ENCODE measurements around the gene RWDD3.

Gene RWDD3

DNA sequence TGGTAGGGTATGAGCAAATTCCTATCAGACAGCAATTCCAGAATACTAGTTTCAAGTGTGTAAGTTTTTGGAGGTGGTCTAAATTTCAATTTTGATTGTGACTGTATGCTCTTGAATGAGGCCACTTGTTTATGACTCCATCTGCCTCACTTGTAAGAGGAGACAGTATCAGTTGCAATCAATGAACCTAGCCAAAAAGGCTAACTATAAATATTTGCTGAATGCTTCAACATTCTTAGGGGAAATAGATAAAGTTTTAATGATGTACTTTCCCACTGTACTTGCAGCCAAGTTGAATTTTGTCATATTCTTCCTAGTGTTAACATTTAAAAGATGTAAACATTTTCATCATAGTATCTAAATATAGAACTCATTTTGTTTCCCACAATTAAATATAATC lies 32.1 kb upstream of the RWDD3 start:
- TF ChIP-seq, protein P1, sequence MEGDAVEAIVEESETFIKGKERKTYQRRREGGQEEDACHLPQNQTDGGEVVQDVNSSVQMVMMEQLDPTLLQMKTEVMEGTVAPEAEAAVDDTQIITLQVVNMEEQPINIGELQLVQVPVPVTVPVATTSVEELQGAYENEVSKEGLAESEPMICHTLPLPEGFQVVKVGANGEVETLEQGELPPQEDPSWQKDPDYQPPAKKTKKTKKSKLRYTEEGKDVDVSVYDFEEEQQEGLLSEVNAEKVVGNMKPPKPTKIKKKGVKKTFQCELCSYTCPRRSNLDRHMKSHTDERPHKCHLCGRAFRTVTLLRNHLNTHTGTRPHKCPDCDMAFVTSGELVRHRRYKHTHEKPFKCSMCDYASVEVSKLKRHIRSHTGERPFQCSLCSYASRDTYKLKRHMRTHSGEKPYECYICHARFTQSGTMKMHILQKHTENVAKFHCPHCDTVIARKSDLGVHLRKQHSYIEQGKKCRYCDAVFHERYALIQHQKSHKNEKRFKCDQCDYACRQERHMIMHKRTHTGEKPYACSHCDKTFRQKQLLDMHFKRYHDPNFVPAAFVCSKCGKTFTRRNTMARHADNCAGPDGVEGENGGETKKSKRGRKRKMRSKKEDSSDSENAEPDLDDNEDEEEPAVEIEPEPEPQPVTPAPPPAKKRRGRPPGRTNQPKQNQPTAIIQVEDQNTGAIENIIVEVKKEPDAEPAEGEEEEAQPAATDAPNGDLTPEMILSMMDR (IDR thresholded peaks at IDR 0.05; ENCODE audit: control insufficient read depth, insufficient read depth, low read depth, low read length, missing control alignments) = no peak
- DNase-seq (ENCODE audit: low read depth) = no peak
- no peak overlapping the region for H3K4me3 ChIP-seq (ENCODE audit: control insufficient read depth, low read depth, low read length)

DNA sequence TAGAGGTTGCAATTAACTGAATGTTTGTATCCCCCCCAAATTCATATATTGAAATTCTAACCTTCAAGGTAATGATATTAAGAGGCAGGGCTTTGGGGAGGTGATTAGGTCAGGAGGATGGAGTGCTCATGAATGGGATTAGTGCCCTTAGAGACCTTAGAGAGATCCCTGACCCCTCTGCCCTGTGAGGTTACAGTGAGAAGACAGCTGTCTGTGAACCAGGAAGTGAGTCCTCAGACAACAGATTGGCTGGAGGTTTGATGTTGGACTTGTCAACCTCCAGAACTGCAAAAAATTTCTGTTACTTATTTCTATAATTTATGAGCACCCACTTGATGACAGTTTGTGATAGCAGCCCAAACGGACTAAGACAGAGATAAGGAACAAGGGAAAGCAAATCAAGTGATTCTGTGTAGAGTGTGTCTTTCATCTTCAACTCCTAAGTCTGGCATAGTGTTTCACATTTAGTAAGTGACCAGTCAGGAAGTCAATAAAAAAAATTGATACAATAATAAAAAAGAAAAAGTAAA lies 30.0 kb upstream of the RWDD3 start:
- no peak for DNase-seq (ENCODE audit: low read depth)
- TF ChIP-seq, protein P1 (IDR thresholded peaks at IDR 0.05; ENCODE audit: control insufficient read depth, insufficient read depth, low read depth, low read length, missing control alignments) = no peak
- H3K4me3 ChIP-seq (ENCODE audit: control insufficient read depth, low read depth, low read length) = no peak overlapping the region

DNA sequence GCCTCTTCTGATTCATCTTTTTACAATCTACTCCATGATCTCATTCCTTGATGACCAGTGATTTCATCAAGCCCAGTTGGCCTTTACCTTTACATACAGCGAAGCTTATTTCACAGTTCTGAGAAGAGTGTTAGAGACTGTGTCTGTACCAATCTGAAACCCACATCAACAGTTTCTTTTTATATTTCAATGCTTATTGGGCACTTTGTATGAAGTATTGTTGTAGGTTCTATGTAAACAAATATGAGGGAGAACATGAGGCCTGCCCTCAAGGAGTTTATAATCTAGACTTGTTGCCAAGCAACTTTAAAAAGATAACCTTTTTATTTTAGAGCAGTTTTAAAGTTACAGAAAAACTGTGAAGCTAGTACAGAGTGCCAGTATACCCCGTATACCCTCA lies 27.5 kb upstream of the RWDD3 start:
- TF ChIP-seq, protein P1 (IDR thresholded peaks at IDR 0.05; ENCODE audit: control insufficient read depth, insufficient read depth, low read depth, low read length, missing control alignments) = no peak
- no peak overlapping the region for H3K4me3 ChIP-seq (ENCODE audit: control insufficient read depth, low read depth, low read length)
- no peak for DNase-seq (ENCODE audit: low read depth)

DNA sequence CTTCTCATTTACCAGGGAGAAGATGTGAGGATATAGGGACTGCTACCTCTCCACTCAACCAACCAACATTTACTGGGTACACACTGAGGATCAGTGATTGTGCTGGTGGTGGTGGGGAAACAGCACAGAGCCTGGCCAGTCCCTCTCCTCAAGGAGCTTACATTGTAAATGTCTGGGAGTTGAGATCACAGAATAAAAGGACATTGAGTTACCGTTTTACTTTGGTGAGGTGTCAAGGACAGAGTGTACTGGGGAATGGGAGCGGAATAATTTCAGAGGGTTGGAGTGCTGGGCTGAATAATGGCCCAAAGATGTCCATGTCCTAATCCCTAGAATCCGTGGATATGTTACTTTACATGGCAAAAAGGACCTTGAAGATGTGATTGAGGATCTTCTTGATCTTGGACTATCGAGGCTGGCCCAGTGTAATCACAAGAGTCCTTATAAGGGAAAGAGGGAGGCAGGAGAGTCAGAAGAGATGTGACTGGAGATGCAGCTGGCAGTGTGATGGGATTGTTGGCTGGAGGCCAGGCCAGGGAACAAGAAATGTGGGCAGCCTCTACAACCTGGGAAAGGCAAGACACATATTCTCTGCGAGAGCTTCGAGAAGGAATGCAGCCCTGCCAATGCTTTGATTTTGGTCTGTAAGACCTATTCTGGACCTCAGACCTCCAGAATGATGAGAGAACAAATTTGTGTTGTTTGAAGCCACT lies 26.6 kb upstream of the RWDD3 start:
- TF ChIP-seq, protein P1 (IDR thresholded peaks at IDR 0.05; ENCODE audit: control insufficient read depth, insufficient read depth, low read depth, low read length, missing control alignments) = no peak
- no peak overlapping the region for H3K4me3 ChIP-seq (ENCODE audit: control insufficient read depth, low read depth, low read length)
- no peak for DNase-seq (ENCODE audit: low read depth)

DNA sequence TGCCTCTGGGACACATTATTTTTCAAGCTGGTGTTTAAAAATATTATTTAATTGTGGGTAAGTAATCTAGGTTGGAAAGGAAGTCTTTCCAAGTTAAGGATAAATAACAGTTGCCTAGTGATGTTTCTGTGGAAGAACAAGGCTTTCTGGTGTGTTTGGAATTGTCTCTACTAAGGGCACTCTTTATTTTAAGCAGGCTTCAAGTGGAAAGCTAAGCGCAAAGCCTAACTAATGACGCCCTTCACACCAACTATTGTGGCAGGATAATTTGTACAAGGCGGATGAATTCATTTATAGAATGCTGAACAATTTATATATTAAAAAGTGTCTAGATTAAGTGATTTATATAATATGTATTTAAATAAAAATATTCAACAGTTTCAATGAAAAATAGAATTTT lies 25.1 kb upstream of the RWDD3 start:
- TF ChIP-seq, protein P1 (IDR thresholded peaks at IDR 0.05; ENCODE audit: control insufficient read depth, insufficient read depth, low read depth, low read length, missing control alignments) = no peak
- no peak overlapping the region for H3K4me3 ChIP-seq (ENCODE audit: control insufficient read depth, low read depth, low read length)
- DNase-seq (ENCODE audit: low read depth) = no peak

DNA sequence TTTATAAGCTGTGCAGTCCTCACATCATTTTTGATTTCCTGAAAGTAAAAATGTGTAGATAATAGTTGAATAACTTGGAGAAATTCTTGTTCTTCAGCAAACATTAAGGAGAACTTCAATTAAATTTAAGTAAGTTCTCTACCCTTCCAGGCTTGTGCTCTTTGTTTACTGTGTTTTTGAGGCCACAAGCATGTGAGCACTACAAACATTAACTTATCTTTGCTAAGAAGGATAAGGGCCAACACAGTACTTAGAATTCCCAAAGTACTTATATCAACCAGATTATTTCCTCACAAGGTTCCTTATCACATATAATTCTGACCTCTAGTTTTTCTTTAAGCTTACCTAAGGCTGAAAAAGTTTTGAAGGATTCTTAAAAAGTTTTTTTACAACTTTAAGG lies 24.7 kb upstream of the RWDD3 start:
- DNase-seq (ENCODE audit: low read depth) = no peak
- no peak overlapping the region for H3K4me3 ChIP-seq (ENCODE audit: control insufficient read depth, low read depth, low read length)
- TF ChIP-seq, protein P1 (IDR thresholded peaks at IDR 0.05; ENCODE audit: control insufficient read depth, insufficient read depth, low read depth, low read length, missing control alignments) = no peak

Data from AG09309 (cell line).